IPS-18c (cell line): ENCODE results near the gene NUP37.
"Not testable (repeated sequence)": the region's sequence is repeated elsewhere in the genome, so short reads cannot be mapped to it uniquely, and the experiment has no call there.

ENCODE experiments used
- H3K4me3 ChIP-seq: 2 replicates; pipeline ENCODE4 v1.7.0; 2013; ENCODE audit warnings: low read depth, mild to moderate bottlenecking, low read length, moderate library complexity; ENCODE audit not compliant: insufficient read depth
- H3K9me3 ChIP-seq: one replicate; pipeline ENCODE4 v1.6.1; 2013; ENCODE audit warnings: mild to moderate bottlenecking, low read length, moderate library complexity; ENCODE audit not compliant: control insufficient read depth, insufficient read depth

Gene NUP37

GRCh38 chr12:102119674-102120563, at the start of gene NUP37, which contains the start of gene PARPBP:
TSS of gene NUP37 (minus strand) at chr12:102120114. CDS start at chr12:102118518, 1,596 bp downstream.
TSS of gene PARPBP (plus strand) at chr12:102120183. CDS start at chr12:102123889, 3,706 bp downstream.
- H3K4me3 ChIP-seq = peak within 1 kb of the TSS; percentile 60

GRCh38 chr12:102167821-102168604, 48.1 kb upstream of the NUP37 start:
- Histone ChIP-seq H3K9me3 (no peaks in the 10 kb centered on the region), H3K4me3 (no peak overlapping the region)

More at GRCh38 chr12:102119674-102120563, at the start of gene NUP37, which contains the start of gene PARPBP:
- H3K9me3 ChIP-seq = no peaks in the 10 kb centered on the region

- H3K9me3 ChIP-seq = no peaks in the 10 kb centered on the region
- no peak overlapping the region for H3K4me3 ChIP-seq
Measured at GRCh38 chr12:102163383-102163782, 43.5 kb upstream of the NUP37 start.

- H3K4me3 ChIP-seq, H3K9me3 ChIP-seq: not testable (repeated sequence)
Measured at GRCh38 chr12:102155206-102155605, 35.3 kb upstream of the NUP37 start.

DNA sequence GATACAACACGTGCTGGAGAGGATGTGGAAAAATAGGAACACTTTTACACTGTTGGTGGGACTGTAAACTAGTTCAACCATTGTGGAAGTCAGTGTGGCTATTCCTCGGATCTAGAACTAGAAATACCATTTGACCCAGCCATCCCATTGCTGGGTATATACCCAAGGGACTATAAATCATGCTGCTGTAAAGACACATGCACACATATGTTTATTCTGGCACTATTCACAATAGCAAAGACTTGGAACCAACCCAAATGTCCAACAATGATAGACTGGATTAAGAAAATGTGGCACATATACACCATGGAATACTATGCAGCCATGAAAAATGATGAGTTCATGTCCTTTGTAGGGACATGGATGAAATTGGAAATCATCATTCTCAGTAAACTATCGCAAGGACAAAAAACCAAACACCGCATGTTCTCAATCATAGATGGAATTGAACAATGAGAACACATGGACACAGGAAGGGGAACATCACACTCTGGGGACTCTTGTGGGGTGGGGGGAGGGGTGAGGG, 27.2 kb upstream of the NUP37 start:
- H3K9me3 ChIP-seq, H3K4me3 ChIP-seq: not testable (repeated sequence)

DNA sequence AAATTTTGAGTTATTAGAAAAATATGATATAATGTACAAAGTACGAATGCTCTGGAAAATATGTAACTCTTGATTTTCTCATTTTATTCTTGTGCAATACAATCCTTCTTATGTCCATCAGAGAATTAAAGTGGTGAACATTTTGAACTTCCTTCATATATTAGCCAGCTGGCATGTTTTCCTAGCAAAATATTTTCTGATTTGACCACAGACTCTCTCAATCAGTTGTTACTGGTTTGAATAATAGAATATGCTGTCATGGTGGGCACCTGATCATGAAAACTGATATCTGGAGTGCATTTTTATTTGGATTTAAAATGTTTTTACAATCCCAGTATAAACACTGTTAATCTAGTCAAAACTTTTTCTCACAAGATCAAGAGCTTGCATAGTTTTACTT, 24.3 kb upstream of the NUP37 start:
- H3K9me3 ChIP-seq = no peaks in the 10 kb centered on the region
- no peak overlapping the region for H3K4me3 ChIP-seq

DNA sequence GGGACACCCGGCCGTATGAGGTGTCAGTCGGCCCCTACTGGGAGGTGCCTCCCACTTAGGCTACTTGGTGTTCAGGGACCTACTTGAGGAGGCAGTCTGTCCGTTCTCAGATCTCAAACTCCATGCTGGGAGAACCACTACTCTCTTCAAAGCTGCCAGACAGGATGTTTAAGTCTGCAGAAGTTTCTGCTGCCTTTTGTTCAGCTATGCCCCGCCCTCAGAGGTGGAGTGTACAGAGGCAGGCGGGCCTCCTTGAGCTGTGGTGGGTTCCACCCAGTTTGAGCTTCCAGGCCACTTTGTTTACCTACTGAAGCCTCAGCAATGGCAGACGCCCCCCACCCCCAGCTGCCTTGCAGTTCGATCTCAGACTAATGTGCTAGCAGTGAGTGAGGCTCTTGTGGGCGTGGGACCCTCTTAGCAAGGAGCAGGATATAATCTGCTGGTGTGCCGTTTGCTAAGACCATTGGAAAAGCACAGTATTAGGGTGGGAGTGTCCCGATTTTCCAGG, 23.0 kb upstream of the NUP37 start:
- H3K4me3 ChIP-seq, H3K9me3 ChIP-seq: not testable (repeated sequence)

- not testable (repeated sequence) for H3K4me3 ChIP-seq, H3K9me3 ChIP-seq
Measured at GRCh38 chr12:102137619-102138018, 17.7 kb upstream of the NUP37 start.

- not testable (repeated sequence) for H3K9me3 ChIP-seq
Measured at GRCh38 chr12:102131442-102131841, 11.5 kb upstream of the NUP37 start.

GRCh38 chr12:102130720-102131119, 10.8 kb upstream of the NUP37 start:
- H3K4me3 ChIP-seq, H3K9me3 ChIP-seq: not testable (repeated sequence)

More at GRCh38 chr12:102131442-102131841, 11.5 kb upstream of the NUP37 start:
- not testable (repeated sequence) for H3K4me3 ChIP-seq

GRCh38 chr12:102121328-102121727, 1.4 kb upstream of the NUP37 start:
- peak overlapping the region; percentile 60; the same call in 1 of the 2 replicates for H3K4me3 ChIP-seq
- not testable (repeated sequence) for H3K9me3 ChIP-seq

DNA sequence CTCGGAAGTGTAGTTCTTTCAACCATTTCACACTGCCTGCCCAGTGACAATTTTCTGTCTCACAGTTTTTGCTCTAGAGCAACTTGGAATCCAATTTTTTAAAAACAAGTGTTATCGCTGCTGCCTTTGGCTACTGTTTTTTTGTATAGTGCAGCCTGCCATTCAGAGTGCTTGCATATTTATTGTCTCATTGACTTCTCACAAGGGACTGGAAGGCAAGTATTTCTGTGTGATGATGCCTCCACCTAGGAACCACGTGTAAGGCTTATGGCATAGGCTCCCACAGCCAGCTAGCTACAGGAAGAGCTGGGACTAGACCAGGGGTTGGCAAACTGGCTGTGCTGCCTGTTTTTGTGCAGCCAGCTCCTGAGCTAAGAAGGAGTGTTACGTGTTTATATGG, 972 bp upstream of the NUP37 start:
- H3K9me3 ChIP-seq = no peaks in the 10 kb centered on the region

GRCh38 chr12:102120564-102120873, 605 bp upstream of the NUP37 start:
- no peaks in the 10 kb centered on the region for H3K9me3 ChIP-seq
- H3K4me3 ChIP-seq = peak overlapping the region; percentile 60

More for the DNA sequence above, 972 bp upstream of the NUP37 start:
- peak overlapping the region; percentile 60 for H3K4me3 ChIP-seq

GRCh38 chr12:102118874-102119273, 1.0 kb downstream of the NUP37 start:
- peak overlapping the region; percentile 60 for H3K4me3 ChIP-seq
- H3K9me3 ChIP-seq = no peaks in the 10 kb centered on the region

DNA sequence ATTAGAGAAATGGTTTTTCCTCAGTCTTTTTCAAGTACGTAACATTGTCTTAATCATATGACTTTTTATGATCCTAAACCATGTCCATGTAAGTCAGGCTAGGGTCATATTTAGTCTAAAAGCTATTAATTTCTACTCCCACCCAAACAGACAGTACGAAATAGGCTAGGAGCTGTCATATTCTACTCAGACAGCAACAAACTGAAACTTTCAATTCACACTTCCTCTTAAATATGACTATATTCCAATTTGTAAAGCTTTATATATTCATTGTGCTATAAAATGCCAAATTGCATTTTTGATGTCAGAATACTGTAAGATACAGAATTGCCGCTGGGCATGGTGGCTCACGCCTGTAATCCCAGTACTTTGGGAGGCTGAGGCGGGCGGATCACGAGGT, 3.5 kb downstream of the NUP37 start:
- Histone ChIP-seq H3K9me3 (no peaks in the 10 kb centered on the region), H3K4me3 (no peak overlapping the region)

GRCh38 chr12:102114212-102114611, 5.7 kb downstream of the NUP37 start:
- Histone ChIP-seq H3K4me3 (no peak overlapping the region), H3K9me3 (no peaks in the 10 kb centered on the region)

DNA sequence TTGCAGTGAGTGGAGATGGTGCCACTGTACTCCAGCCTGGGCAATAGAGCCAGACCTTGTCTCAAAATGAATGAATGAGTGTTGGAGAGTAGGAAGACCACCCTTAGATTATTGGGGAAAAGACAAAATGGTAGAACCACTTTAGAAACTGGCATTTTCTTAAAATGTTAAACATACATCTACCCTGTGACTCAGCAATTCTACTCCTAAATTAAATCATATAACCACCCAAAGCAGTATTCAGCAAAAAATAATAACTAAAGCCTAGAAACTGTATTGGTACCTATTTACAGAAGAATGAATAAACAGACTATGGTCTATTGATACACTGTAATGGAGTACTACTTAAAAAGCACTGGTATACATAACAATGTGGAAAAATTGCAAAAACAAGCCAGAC, 9.1 kb downstream of the NUP37 start:
- no peaks in the 10 kb centered on the region for H3K9me3 ChIP-seq
- H3K4me3 ChIP-seq = no peak overlapping the region

GRCh38 chr12:102107970-102108369, 11.9 kb downstream of the NUP37 start:
- Histone ChIP-seq H3K9me3 (no peaks in the 10 kb centered on the region), H3K4me3 (no peak overlapping the region)
